HG02943 (cell line): Measurements from ENCODE around the gene INAVA.
"Not testable (repeated sequence)": the region's sequence is repeated elsewhere in the genome, so short reads cannot be mapped to it uniquely, and the experiment has no call there.

Source experiments
- ATAC-seq: cut with Tn5 transposase; IDR thresholded peaks from one replicate; pipeline ENCODE4 v1.9.1; 2021; ENCODE audit warnings: mild to moderate bottlenecking, low read depth, moderate library complexity; ENCODE audit not compliant: unreplicated experiment

INAVA gene

DNA sequence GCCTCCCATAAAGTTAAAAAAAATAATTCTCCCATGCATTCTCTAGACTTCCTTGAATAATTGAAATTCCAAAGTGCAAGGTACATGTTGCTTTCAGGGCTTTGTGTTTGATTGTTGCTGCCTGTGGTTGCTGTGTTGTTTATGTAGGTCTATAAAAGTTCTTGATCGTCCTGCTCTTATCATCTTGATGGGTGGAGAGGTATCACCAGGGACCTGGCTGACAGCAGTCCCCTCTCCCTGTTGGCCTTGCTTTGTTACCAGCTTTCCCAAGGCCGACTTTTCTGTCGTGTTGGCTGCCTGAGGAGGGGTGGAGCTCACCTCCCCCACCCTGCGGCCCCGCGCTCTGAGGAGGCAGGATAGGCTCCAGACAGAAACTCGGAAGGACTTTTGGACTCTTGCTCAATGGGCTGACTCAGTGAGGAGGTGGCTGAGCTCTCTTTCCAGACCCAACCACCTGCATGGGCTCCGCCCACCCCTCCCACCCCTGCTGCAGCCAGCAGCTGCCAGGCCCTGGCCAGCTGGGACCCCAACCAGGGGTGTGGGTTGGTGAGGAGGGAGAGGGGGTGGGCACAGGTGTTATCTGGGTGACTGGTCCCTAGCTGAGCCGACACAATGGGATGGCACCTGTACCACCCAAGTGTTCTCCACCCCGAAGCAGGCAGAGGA lies 2.0 kb downstream of the INAVA start:
- ATAC-seq, result no peak

DNA sequence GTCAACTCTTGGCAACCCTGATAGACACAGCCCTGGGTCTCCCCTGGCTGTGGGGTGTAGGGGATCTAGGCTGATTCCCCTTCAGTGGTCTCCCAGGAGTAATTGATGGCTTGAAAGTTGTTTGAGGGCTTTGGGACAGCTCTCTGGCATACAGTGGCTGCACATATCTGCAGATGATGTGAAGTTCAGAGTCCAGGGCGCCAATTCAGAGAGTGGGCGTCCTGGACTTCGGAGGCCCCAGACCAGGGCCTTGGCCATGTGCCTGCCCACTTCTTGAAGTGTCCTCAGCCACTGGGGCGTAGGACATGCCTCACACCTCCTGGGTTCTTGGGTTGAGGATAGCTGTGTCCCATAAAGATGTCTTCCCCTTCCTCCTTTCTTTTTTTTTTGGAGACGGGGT lies 2.6 kb downstream of the INAVA start:
- ATAC-seq, result no peak

DNA sequence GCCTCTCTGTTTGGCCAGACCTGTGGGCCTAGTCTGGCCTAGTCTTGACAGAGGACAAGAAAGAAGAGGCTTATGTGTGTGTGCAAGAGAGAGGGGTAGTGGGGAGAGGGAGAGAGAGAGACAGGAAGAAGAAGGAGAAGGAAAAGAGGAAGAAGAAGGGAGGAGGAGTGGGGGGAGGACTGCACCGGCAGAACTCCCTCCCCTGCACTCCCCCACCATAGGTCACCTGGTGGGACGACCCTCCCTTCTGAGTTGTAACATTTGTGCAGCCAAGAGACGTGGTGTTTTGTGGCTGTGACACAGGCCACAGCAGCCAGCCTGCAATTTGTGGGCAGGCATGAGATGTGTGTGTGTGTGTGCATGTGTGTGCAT lies 4.3 kb downstream of the INAVA start:
- ATAC-seq, result no peak

GRCh38 chr1:200899451-200899915 lies 4.8 kb downstream of the INAVA start:
- no peak for ATAC-seq

DNA sequence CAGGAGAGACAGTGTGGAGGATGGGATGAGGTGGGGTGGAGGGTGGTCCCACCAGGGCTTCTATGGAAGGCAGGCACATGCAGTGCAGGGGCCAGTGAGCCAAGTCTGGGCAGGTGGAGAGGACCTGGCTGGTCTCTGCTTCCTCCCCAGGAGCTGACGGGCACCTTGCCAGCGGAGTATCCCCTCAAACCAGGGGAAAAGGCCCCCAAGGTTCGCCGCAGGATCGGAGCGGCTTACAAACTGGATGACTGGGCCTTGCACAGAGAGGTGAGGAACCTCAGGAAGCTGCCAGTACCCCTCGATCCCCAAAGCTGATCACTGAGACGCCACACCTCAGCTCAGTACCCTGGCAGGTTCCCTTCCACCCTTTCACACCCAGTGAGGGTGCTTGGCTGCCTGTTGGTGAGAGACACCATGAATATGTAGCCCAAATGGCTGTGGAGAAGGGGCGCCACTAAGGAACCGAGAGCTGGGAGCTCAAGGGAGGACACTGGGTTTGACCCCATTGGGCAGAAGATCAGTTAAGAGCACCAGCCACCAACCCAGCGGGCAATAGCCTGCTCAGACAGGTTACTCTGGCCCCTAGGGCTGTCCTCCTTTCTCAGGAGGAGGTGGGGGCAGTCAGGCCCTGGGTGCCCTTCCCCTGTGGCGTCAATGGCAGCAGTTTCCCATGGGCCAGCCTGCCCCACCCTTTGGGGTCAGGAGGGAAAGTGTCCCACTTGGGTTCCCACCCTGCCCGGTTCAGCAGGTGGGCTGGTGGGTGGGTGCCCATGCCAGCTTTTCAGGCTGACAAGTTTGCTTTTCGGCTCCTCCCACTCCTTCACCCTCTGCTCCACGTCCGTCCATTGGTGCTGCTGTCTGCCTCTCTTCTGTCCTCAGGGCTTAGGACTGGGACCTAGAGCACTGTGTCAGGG lies 5.5 kb downstream of the INAVA start:
- no peak for ATAC-seq

GRCh38 chr1:200900877-200901276 lies 6.2 kb downstream of the INAVA start:
- no peak for ATAC-seq

DNA sequence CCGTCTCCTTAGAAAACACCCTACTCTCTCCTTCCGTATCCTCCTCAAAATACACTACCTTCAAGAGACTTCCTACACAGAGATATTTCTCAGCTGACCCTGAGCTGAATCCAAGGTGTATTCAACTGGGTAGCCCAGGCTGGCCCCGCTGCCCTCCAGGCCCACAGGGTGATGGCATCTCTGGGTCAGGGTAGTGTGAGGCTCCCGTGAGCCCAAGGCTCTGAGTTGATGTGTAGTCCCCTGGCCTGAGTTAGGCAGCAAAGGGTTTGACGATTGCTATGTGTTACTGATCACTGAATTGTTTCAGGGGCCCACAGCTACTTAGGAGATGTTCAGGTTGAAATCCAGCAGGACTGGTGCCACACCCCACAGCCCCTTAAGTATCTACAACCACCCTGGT lies 6.7 kb downstream of the INAVA start:
- ATAC-seq, result no peak

- ATAC-seq, result no peak
Observed at GRCh38 chr1:200901796-200902444, 7.2 kb downstream of the INAVA start.

GRCh38 chr1:200903793-200904192 lies 9.1 kb downstream of the INAVA start:
- no peak for ATAC-seq

GRCh38 chr1:200904772-200905171 lies 10.1 kb downstream of the INAVA start:
- ATAC-seq, result no peak

- ATAC-seq, result no peak
Observed at GRCh38 chr1:200905411-200906052, 10.8 kb downstream of the INAVA start.

DNA sequence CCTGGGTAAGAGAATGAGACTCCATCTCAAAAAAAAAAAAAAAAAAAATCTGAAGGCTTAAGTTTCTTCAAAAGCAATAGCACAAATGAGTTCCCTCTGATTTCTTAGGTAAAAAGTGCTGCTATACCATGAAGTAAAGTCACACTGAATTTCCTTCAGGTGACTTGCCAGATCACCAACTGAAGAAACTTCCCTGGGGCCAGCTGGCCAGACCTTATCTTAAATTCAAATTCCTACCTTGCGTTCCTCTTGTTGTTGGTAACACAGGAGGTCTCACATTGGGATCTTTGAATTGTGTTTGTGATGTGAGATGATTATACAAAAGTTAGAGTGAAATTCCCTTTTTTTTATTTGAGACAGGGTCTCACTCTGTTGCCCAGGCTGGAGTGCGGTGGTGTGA lies 11.8 kb downstream of the INAVA start:
- ATAC-seq, result no peak

DNA sequence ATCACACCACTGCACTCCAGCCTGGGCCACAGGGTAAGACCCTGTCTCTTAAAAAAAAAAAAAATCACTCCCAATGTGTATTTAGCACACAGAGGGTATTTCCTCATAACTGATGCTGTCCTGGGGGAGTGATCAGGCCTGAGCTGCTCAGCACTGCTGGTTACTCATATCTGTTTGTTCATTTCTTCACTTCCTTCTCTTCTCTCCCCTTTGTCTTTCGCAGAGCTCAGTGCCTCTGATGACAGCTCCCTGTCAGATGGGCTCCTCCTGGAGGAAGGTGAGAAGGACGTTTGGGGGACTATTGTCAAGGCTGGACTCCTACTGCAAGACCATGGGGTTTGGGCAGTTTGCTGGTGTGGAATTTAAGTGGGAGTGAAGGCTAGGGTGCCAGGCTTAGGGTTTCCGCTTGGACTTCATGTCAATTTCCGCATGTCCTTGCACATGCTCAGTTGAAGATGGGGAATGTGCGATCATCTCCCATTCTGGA lies 13.0 kb downstream of the INAVA start:
- ATAC-seq, result peak; percentile 48

DNA sequence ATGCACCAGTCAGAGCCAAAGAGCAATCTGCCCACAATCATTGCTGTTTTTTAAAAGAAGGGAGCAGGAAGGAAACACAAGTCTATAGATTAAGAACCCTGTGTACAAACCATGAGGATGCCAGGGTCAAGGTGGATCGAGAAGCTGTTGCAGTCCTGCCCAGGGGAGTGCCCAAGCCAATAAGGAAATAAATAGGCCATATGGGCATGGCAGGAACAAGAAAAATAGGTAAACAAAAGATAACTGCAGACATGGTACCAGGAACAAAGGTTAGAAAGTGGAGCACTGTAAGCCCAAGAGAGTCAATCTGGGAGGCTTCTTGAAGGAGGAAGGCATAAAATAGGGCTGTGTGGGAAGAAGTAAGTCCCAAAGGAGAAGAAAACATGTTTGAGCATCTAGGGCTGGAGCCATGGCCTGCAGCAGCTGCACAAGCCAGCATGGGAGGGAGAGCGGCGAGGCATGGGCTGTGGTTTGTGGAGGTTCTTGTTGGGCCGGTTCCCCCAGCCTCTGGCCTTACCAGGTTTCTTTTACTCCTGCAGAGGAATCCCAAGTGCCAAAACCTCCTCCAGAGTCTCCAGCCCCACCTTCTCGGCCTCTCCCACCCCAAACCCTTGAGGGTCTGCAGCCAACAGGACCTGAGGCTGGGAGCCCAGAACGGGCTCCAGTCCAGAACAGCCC lies 13.6 kb downstream of the INAVA start:
- no peak for ATAC-seq

DNA sequence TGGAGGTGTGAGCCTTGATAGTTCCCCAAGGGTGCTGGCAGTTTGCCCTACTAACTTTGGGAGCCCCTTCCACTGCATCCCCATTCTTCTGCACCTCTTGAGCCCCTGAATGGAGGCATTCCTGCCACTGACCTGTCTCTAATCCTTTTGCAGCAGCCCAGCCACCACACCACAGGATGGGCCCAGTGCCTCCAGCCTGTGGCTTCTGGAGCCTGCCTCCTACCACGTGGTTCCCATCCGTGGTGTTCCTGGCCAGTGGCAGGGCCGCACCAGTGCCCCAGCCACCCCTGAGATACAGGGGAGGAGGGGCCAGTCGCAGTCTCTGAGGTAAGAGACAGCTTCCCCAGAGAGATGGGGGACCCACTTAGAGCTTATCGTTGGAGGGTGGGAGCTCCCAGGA lies 14.4 kb downstream of the INAVA start:
- peak; percentile 35 for ATAC-seq

DNA sequence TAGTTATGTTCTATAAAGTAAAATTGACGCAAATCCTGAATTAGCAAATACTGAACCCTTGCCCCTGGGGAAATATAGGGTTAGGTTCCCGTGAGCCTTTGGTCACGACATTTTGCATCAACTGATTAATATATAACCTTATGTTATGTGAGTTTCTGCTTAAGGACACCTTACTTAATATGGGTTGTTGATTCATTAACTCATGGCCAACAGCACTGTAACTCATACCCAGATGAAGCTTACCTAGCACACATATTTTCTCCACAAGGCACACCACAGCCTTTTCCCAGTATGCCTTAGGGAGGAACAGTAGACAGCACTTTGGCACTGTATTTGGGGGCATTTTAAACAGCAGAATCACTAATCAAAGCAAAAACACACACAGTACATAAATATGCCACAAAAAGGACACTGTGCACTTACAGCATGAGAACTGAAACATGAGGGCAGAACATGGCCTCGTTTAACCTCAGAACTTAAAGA lies 15.1 kb downstream of the INAVA start:
- peak; percentile 53 for ATAC-seq

DNA sequence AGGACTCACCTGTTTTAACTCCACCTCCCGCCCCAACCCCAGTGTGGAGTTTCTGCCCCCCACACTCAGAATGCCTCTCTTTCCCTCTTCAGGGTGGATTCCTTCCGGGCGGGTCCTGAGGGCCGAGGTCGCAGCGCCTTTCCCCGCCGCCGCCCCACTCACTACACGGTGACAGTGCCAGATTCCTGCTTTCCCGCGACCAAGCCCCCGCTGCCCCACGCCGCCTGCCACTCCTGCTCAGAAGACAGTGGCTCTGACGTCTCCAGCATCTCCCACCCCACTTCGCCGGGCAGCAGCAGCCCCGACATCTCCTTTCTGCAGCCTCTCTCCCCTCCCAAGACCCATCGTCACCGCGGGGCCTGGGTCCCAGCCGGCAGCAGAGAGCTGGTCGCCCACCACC lies 16.7 kb downstream of the INAVA start:
- no peak for ATAC-seq

- ATAC-seq, result not testable (repeated sequence)
Observed at GRCh38 chr1:200911936-200912335, 17.2 kb downstream of the INAVA start.

GRCh38 chr1:200912737-200913407 lies 18.2 kb downstream of the INAVA start:
- no peak for ATAC-seq
